ENCODE results near the gene TRIM65.

- TF ChIP-seq SUZ12 (IDR thresholded peaks at IDR 0.05), result no peak
- no peak for TF ChIP-seq PKNOX1 (IDR thresholded peaks at IDR 0.05)
- no peak for TF ChIP-seq SP1 (IDR thresholded peaks at IDR 0.05)
- TF ChIP-seq FOXK2 (IDR thresholded peaks at IDR 0.05), result no peak
- TF ChIP-seq HDGF (IDR thresholded peaks at IDR 0.05; ENCODE audit: borderline replicate concordance), result no peak
- TF ChIP-seq NFRKB (IDR thresholded peaks at IDR 0.05), result no peak
Measured at GRCh38 chr17:75933808-75934207, 37.1 kb upstream of the TRIM65 start.
